Hematopoietic multipotent progenitor cell treated with erythropoietin and hydrocortisone succinate and interleukin-3 and kit ligand, for 8 days (in vitro differentiated cells): Measurements from ENCODE around the gene TRAF2.
A peak's percentile ranks its signal among the peaks of the same experiment; 100 is the strongest.

Experiments
- DNase-seq: peaks from one replicate; pipeline ENCODE4 v3.0.0-alpha.2; 2015

TRAF2 gene

DNA sequence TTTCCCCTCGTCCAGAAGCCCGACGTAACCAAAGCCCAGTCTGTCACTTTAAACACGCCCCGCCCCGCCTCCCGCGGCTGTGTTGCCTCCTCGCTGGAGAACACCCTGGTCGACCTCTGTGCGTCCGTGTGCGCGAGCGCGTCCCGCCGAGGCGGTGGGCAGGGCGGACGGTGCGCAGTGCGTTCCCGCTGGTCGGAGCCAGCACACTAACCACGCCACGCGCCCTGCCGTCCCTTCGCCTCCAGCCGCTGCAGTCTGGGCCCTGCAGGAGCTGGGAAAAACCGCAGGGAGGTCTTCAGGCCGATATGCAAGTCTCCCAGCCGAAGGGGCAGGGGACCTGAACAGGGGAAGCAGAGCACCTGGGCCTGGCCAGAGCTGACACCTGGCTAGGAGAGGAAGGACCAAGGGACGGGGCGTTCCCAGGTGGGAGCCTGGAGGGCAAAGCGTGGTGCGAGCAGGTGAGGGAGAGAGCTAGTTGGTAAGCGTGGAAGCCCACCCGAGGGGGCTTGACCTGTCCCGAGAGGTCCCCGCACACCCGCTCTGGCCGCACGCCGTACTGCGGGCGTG, 38.4 kb upstream of the TRAF2 start:
- peak; percentile 89 for DNase-seq

DNA sequence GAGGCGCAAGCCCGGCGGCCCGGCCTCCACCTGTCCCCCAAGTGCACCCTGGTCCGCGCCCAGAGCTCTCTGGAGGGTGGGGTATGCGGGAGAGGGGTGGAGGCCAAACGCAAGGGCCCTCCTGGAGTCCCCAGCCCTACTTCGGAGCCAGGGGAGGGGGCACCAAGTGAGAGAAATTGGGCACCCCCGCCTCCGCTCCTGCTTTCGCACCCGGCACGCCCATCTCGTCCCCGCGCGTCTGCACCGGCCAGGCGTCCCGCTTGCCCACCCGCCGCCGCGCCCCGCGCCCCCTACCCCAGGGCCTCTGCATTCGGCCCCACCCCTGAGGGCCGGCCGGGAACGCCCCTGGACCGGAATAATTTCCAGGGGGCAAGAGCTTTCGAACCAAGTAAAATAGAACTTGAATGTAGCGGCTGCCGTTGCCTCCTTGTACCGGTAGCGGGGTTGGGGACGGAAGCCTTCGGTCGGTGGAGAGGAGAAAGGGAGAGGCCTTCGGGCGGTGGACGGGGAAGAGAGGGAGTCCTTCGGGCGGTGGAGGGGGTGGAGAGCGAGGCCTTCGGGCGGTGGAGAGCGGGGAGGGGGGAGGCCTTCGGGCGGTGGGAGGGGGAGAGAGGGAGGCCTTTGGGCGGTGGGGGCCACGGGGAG, 37.8 kb upstream of the TRAF2 start:
- DNase-seq, result peak; percentile 61

DNA sequence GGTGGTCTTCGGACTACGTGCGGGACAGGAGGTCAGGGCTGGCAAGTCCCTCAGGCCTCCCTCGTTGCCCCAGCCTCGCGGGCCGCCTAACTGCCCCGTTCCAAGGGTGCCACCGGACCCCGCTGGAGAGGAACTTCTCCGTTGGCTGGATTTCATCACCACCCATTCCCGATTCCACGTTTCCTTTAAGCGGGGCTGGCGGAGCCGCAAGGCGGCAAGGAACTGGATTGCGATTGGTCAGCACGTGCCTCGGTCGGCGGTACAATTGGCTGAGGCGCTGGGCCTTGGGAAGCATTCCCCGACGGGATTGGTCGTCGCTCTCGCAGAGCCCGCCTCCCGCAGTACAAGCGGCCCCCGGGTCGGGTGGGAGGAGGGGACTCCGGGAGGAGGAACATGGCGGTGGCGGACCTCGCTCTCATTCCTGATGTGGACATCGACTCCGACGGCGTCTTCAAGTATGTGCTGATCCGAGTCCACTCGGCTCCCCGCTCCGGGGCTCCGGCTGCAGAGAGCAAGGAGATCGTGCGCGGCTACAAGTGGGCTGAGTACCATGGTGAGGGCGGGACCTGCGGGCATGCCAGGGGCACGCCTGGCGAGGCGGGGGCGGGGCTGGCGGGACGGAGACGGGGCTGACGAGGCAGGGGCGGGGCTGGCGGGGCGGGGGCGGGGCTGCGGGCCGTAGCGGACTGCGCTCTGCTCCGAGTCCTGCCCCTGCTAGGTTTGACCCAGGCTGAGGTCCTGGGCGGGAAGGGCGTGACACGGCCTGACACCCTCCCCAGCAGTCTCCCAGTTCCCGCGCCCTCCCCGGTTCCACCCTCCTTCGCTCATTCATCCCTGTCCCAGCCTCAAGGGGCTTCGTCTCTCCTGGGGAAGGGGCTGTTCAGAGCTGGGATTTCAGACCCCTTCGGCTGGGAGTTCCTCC, 37.0 kb upstream of the TRAF2 start, which contains the start of gene PHPT1:
PHPT1 (plus strand) TSS at position 372 of the 922 bp plus-strand sequence; CDS start at position 394, 22 bp downstream.
- peak; percentile 99 for DNase-seq

DNA sequence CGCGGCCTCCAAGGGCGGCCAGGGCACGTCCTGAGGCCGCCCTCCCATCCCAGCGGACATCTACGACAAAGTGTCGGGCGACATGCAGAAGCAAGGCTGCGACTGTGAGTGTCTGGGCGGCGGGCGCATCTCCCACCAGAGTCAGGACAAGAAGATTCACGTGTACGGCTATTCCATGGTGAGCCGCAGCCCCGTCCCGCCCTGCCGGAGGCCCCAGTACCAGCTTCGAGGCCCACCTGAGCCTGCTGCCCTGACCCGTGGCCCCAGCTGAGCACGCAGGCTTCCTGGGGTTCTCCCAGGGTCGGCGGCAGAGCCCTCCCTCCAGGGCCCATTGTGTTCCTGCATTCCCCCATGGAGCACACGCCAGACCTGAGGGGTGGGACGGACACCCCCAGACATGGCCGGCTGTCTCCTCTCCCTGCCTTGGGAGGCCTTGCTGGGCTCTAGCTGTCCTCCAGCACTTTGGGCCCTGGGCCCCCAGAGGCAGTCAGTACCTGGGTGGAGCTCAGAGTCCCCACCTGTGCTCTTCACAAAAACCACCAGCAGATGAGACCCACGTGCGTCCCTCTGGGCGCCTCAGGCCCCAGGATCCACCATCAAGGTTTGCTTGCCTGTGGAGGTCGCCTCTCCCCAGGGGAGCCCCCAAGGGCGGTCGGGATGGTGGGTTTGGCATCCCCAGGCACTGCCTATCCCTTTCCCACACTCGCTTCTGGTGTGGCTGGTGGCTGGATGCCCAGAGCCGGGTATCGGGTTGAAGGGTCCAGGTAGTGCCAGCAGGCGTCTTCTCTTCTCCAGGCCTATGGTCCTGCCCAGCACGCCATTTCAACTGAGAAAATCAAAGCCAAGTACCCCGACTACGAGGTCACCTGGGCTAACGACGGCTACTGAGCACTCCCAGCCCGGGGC, 36.1 kb upstream of the TRAF2 start:
- DNase-seq, result no peak

DNA sequence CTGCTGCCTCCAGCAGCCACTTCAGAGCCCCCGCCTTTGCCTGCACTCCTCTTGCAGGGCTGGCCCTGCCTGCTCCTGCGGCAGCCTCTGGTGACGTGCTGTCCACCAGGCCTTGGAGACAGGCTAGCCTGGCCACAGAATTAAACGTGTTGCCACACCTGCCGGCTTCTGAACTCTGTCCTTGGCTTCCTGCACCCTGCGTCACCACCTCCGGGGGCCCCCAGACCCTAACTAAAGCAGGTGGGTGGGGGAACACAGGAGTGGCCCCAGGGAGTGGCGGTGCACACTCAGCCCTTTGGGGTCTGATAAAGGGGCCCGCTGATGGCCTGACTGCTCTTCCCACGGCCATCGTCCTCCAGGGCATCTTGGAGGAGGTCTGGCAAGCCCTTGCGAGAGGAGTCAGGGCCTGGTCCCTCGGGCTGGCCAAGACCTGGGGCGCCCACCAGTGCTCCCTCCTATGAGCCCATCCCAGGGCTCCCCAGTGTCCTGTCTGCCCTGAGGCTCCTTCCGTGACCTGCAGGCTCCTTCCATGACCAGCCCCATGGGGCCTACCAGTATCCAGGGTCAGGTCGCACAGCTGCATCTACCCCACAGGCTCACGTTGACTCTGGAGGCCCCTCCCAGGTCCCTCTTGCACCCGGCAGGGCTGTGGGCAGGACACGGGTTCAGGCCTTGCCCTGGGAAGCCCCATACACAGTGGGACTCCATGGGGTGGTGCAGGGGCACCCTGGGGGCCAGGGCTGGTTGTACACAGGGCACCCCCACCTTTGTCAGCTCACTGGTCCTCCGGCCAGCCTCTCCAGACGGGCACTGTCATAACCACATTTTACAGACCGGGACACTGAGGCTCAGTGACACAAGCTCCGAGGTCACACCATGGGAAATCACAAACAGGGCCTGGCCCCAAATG, 35.2 kb upstream of the TRAF2 start:
- DNase-seq, result no peak

DNA sequence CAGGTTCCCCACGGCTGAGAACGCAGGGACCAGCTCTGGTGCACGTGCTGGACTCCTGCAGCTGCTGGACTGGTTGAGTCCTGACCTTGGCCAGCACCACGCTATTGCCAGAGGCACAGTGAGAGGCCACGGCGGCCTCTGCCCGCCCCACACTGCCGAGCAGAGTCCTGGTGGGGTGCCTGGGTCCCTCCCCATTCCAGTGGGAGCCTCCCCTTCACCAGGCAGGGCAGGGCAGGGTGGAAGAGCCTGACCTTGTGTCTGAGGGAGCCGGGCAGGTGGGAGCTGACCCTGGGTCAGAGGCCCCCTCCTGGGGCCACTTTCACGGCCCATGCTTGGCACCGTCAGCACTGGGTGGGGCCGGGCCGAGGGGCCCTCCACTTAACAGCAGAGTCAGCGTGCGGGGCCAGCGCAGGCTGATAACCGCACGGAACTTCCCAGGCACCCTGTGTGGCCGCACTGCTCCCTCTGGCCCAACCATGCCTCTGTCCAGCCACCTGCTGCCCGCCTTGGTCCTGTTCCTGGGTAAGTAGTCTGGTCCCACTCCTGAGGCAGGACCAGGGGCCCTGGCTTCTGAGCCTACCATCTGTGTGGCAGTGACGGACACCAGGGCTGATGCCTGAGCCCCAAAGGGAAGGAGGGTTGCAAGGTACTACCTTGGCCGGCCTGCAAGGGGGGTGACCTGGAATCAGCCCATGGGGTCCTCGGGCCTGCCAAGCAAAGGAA, 34.2 kb upstream of the TRAF2 start, which contains the start of gene MAMDC4:
MAMDC4 (plus strand) TSS at position 406 of the 723 bp plus-strand sequence; CDS start at position 477, 71 bp downstream.
- DNase-seq, result no peak

DNA sequence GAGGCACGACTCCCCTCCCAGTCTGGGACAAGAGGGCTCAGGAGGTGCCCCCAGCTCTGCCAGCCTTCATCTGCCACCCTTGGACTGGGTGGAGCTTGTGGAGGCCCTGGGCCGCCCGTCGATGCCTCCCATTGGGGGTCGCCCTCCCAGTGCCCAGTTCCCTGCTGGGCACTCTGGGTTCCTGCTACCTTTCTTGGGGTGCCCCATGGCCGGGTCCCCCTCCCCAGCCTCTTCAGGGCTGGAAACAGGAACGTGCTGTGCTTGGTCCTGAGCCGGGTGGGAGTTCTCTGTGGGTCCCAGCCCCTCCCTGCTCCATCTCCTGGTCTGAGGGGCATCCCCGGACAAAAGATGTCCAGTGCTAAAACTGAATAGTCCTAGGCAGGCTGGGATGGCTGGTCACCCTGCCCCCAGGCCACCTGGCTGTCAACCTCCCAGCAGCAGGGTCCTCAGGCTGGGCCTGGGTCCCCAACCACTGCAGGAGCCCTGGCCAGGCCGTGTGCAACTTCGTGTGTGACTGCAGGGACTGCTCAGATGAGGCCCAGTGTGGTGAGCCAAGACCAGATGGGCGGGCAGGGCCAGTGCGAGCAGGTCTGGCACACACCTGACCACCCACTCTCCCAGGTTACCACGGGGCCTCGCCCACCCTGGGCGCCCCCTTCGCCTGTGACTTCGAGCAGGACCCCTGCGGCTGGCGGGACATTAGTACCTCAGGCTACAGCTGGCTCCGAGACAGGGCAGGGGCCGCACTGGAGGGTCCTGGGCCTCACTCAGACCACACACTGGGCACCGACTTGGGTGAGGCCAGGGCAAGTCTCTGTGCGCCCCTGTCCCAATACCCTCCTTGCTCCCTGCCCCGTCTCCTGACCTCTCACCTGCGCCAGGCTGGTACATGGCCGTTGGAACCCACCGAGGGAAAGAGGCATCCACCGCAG, 33.4 kb upstream of the TRAF2 start:
- no peak for DNase-seq

DNA sequence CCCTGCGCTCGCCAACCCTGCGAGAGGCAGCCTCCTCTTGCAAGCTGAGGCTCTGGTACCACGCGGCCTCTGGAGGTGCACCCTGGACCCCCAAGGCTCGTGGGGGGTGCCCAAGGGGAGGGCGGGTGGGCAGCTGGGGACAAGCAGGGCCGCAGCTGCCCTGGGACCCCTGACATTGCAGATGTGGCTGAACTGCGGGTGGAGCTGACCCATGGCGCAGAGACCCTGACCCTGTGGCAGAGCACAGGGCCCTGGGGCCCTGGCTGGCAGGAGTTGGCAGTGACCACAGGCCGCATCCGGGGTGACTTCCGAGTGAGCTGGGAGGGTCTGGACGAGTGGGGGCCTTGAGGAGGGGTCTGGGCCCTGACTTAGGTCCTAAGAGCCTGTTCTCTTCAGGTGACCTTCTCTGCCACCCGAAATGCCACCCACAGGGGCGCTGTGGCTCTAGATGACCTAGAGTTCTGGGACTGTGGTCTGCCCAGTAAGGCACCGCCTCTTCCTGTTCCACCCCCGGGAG, 32.7 kb upstream of the TRAF2 start:
- DNase-seq, result no peak

DNA sequence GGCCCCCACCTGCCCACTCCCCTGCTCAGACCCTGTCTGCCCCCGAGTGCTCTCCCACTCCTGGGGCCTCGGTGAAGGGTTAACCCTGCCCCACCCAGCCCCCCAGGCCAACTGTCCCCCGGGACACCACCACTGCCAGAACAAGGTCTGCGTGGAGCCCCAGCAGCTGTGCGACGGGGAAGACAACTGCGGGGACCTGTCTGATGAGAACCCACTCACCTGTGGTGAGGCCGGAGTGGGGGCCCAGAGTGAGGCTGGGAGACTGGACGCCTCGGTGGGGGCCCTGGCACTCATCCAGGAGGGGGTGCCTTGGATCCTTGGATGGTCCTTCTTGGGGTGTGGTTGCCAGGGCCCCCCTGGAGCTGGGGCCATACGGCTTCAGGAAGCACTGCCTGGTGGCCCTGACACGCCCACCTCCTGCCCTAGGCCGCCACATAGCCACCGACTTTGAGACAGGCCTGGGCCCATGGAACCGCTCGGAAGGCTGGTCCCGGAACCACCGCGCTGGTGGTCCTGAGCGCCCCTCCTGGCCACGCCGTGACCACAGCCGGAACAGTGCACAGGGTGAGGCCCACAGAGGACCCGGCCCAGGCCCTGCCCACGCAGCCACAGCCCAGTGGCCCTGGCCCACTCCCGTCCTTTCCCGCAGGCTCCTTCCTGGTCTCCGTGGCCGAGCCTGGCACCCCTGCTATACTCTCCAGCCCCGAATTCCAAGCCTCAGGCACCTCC, 32.0 kb upstream of the TRAF2 start:
- no peak for DNase-seq

DNA sequence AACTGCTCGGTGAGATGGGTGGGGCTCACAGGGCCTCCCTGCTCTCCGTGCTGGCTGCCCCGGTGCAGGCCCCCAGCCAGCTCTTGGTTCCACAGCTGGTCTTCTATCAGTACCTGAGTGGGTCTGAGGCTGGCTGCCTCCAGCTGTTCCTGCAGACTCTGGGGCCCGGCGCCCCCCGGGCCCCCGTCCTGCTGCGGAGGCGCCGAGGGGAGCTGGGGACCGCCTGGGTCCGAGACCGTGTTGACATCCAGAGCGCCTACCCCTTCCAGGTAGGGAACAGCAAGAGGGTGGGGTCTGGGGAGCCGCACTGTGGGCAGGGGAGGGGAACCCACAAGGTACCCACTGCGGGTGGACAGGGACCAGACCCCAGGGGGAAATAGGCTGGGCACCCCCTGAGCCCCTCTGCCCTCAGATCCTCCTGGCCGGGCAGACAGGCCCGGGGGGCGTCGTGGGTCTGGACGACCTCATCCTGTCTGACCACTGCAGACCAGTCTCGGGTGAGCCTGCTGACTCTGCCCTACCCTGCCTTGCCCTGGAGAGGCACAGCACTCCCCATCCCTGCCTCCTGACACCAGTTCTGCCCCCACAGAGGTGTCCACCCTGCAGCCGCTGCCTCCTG, 31.4 kb upstream of the TRAF2 start:
- no peak for DNase-seq

DNA sequence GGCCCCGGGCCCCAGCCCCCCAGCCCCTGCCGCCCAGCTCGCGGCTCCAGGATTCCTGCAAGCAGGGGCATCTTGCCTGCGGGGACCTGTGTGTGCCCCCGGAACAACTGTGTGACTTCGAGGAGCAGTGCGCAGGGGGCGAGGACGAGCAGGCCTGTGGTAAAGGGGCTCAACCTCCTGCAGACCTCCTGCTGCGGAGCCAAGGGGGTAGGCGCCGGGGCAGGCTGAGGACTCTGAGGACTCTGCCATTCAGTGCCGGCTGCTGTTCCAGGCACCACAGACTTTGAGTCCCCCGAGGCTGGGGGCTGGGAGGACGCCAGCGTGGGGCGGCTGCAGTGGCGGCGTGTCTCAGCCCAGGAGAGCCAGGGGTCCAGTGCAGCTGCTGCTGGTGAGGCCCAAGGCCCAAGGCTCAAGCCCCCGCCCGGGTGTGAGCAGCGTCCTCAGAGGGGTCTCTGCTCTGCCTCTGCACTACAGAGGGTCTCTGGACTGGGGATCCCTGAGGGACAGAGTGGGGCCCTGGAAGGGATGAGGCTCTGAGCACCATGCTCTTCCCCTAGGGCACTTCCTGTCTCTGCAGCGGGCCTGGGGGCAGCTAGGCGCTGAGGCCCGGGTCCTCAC, 30.7 kb upstream of the TRAF2 start:
- DNase-seq, result no peak

DNA sequence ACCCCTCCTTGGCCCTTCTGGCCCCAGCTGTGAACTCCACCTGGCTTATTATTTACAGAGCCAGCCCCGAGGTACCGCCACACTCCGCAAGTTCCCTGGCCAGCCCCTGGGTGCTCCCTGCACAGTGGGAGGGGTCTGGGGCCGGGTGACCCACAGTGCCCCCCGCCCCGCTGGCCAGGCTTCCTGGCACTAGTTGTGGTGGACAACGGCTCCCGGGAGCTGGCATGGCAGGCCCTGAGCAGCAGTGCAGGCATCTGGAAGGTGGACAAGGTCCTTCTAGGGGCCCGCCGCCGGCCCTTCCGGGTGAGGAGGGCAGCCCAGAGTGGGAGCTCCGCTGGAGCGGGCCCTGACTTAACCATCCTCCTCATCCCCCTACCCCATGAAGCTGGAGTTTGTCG, 30.2 kb upstream of the TRAF2 start:
- DNase-seq, result no peak

DNA sequence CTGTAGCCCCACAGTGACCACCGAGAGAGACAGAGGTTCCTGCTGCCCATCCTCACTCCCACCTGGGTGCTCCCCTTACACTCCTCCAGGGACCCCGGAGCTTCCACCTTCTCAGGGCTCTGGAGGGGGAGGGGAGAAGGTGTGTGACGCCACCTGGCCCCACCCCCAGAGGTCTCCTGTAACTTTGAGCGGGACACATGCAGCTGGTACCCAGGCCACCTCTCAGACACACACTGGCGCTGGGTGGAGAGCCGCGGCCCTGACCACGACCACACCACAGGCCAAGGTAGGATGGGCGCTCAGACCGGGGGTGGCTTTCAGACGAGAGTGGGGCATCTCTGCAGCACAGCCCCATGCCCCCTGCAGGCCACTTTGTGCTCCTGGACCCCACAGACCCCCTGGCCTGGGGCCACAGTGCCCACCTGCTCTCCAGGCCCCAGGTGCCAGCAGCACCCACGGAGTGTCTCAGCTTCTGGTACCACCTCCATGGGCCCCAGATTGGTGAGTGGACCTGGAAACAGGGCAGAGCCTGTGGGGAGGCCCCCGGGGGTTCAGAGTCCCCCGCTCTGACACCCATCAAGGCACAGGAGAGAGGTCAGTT, 29.7 kb upstream of the TRAF2 start:
- no peak for DNase-seq

DNA sequence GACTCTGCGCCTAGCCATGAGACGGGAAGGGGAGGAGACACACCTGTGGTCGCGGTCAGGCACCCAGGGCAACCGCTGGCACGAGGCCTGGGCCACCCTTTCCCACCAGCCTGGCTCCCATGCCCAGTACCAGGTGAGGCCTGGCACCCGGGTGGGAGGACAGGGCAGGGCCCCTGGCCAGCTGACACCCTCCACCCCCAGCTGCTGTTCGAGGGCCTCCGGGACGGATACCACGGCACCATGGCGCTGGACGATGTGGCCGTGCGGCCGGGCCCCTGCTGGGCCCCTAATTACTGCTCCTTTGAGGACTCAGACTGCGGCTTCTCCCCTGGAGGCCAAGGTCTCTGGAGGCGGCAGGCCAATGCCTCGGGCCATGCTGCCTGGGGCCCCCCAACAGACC, 29.1 kb upstream of the TRAF2 start:
- DNase-seq, result no peak

DNA sequence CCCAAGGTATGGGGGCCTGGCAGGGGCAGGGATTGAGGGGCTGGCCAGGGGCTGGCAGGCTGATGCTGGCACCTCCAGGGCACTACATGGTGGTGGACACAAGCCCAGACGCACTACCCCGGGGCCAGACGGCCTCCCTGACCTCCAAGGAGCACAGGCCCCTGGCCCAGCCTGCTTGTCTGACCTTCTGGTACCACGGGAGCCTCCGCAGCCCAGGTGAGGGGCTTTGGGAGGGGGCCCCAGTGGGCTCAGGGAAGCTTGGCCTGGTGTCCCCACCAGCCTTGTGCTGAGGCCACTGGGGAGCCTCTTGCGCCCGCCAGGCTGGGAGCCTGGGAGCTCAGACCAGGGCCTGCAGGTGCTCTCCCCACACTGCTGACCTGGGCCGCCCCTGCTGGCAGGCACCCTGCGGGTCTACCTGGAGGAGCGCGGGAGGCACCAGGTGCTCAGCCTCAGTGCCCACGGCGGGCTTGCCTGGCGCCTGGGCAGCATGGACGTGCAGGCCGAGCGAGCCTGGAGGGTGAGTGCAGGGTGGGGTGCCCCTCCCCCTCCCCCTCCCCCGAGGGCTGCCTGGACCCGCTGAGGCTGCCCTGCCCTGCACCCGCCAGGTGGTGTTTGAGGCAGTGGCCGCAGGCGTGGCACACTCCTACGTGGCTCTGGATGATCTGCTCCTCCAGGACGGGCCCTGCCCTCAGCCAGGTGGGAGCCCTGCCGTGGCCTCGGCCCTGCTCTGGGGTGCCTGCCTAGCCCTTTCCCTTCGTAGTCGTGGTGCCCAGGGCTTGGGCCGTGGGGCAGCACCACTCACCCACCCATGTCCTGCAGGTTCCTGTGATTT, 28.5 kb upstream of the TRAF2 start:
- DNase-seq, result no peak

DNA sequence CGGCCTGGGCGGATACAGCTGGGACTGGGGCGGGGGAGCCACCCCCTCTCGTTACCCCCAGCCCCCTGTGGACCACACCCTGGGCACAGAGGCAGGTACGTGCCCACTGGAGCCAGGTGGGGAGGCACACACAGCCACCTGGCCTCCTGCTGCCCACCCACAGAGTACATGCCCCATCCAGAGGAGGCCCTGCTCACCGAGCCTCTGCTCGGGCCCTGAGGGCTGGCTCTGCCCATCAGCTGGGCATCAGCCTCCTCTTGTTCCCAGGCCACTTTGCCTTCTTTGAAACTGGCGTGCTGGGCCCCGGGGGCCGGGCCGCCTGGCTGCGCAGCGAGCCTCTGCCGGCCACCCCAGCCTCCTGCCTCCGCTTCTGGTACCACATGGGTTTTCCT, 27.9 kb upstream of the TRAF2 start:
- DNase-seq, result no peak
